SHP77 treated with DMSO at 0.1 percent for 48 hours (cell line): ENCODE data around the gene RASSF1.

Source experiments
- DNase-seq: peaks from one replicate; lab custom pipeline; 2025; lab: John Stamatoyannopoulos, UW

Gene RASSF1

DNA sequence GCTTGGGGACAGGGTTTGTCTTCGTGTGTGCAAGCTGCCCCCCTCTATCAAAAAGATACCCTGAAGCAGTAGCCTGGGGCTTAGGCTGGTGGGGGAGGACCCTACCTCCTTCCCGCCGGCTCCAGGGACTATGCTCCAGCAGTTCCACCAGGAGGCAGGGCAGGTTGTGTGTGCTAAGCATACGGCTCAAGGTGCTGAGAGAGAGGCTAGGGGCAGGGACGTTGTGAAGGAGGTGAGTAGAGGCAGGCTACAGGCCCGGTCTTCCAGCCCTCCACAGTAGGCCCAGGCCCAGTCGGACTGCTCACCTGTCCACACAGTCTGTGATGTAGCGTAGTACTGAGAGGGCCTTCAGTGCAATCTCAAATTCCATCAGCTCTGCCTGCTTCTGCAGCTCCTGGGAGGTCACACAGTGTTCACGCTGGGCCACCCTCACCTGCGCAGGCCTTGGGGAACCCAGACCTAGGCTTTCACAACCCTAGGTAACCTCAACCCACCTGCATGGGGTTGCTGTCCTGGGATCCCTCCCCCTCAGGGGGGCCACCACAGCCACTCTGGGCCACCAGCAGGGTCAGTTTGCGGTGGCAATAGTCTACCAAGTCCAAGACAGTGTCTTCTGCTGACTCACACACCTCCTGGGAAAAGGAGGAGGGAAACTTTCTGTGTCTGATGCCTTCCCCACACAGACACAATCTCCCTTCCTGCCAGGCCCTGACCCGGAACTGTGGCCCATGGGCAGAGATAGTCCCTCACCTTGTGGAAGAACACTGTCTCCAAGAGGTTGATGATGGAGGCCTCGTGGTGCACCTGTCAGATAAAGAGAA is 2.4 kb upstream of the RASSF1 start:
- no peak for DNase-seq

DNA sequence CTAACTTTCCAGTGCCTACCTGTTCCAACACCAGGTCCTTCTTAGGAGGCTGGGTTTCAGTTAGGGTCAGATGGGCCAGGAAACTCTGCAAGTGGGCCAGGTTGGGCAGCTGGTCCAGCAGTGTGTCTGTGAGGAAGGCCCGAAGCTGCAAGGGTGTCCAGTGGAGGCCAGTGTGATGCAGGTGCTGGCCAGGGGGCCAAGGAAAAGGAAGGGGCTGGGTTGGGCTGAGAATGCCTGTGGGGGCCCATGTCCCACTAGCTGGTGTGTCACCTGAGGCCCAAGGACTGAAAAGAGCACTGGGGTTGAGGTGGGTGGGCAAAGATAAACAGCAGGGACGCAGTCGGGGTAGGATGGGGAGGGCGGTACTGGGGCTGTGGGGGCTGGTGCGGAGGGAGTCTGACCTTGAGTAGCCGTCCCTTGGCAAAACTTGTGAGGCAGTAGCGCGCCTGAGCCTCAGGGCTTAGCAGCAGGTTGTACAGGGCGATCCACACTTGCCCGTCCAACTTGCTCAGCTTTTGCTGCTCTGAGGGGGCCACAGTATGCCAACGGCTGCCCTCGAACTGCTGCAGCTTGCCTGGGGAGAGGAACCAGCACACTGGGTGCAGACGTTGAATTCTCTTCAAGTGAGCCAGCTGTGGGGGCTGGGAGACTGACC is 1.5 kb upstream of the RASSF1 start:
- no peak for DNase-seq

DNA sequence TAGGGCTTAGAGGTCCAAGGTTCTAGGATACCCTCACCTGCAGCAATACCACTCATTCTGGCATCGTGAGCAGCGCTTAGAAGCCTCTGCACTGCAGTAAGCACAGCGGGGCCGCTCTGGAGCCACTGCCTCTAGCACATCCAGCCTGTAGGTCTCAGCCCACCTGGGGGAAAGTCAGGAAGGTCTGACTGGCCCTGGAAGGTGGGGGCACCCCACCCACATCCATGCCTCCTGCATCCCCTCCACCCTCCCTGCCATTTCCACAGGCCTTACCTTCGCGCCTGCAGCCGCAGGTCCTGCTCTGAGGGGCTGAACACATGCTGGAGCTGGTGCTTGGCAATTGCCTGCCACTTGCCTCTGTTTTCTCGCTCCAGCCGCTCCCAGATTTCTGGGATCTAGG is 901 bp upstream of the RASSF1 start:
- no peak for DNase-seq

- DNase-seq, result no peak
Observed at GRCh38 chr3:50340147-50340447, 539 bp downstream of the RASSF1 start.

DNA sequence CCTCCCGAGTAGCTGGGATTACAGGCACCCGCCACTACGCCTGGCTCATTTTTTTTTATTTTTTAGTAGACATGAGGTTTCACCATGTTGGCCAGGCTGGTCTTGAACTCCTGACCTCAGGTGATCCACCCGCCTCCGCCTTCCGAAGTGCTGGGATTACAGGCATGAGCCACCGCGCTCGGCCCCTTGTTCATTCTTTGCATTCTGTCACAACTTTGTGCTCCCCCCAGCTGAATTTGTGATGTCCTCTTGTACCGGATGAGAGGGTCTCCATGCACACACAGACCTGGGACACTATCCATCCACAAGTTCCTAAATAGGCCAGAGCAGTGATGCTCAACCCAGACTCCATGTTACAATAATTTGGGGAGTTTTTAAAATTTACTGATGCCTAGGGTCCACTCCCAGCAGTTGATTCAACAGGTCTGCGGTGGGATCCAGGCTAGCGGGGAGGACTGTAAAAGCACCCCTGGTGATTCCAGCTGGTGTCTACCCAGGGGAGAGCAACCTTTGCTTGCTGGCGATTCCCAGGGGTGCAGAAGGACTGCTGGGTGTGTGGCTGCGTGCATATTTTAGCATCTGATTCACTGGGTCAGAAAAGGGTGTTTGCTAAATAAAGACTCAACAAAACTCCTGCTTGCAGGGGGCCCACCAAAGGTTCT is 1.0 kb downstream of the RASSF1 start:
- DNase-seq, result no peak

- DNase-seq, result no peak
Observed at GRCh38 chr3:50338965-50339364, 1.7 kb downstream of the RASSF1 start.

DNA sequence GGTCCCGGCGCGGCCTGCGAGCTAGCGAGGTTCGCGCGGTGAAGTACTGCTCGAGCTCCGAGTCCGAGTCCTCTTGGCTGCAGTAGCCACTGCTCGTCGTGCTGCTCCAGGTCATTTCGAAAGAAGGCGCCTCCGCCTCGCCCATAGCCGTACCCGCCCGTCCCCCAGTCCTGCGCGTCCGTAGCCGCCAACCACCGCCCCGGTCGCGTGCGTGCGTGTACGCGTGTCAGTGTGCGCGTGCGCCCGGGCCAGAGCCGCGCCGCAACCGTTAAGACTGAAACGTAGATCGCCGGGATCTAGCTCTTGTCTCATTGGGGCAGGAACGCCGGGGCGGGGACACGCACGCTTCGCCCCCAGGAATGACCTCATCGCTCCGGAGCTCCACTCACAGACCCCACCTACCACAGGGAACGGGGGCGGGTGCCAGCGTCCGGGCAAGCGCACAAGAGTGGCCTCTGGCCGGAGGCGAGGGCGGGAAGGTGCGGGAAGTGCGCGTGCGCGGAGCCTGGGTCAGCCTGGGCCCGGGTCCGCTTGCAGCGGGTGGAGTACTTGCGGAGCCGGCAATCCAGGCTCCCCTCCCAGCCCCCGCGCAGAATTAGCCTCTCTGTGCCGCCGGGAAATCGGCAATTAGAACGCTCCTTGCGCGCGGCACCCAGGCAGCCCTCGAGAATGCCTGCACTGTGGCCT is 3.3 kb downstream of the RASSF1 start:
- DNase-seq, result peak; percentile 94

DNA sequence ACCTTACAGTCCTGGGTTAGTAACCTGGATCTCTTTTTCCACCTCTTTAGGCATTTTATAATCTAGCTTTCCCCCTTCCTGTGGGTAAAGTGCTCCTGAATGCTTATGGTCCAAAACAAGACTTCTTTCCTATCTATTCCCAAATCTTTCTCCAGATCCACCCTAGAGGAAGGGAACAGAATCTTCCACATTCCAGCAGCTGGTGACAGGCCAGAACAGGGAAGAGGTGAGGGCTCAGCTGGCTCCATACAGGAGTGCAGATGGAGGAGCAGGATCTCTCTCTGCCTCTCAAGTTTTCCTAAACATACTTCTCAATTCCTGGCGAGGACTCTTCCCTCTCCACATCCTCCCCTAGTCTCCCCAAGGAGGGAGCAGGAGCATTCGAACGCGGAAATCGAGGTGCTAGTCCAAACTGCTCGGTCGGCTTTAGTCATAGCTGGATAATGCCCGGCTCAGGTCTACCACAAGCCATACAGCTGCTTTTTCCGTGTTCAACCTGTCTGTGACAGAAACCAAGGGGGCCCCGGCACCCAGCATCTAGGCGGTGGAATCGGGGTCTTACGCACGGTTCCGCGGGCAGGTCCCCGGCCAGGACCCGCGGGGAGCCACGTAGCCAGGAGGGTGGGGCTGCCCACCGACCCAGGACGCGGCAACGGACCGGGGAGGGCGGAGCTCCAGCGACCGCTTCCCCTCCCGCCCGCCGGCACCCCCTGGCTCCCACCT is 4.0 kb downstream of the RASSF1 start:
- no peak for DNase-seq

DNA sequence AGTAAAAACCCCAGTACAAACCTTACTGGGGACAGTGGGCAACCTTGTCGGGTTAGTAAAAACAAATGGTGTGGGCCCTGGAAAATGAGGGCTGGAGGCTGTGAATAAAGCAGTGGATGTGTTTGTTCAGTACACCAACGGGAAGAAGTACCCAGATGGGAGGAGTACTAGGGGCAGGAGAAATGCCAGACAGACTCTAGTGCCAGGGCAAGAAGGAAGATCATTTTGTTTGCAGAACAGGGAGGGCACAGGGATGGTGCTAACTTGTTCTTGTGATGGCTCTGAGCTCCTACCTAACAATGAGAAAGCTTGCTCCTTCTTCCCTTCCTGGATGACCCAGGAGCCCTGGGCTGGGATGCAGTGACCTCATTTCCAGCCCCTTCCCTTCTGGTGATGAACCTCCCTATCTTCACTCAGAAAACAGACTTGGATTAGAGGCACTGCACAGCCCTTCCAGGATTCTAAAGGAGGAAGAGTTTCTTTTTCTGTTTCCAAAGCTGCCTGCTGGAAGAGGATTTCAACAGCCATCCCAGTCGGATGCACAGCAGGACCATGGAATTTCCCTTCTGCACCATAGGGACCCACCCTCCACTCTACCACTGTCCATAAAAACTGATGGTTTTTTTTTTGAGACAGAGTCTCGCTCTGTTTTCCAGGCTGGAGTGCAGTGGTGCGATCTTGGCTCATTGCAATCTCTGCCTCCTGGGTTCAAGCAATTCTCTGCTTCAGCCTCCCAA is 6.1 kb downstream of the RASSF1 start:
- no peak for DNase-seq

- no peak for DNase-seq
Observed at GRCh38 chr3:50333744-50334328, 6.8 kb downstream of the RASSF1 start.

GRCh38 chr3:50331364-50331907 is 9.2 kb downstream of the RASSF1 start:
- no peak for DNase-seq

- DNase-seq, result no peak
Observed at GRCh38 chr3:50330330-50330729, 10.3 kb downstream of the RASSF1 start.

- peak; percentile 76 for DNase-seq
Observed at GRCh38 chr3:50327943-50328691, 12.5 kb downstream of the RASSF1 start, which contains the start of gene TUSC2. Gene TUSC2 (minus strand): TSS chr3:50328223. CDS start chr3:50328099, 124 bp downstream.

GRCh38 chr3:50327129-50327528 is 13.5 kb downstream of the RASSF1 start:
- DNase-seq, result no peak

GRCh38 chr3:50326182-50326541 is 14.5 kb downstream of the RASSF1 start:
- no peak for DNase-seq

DNA sequence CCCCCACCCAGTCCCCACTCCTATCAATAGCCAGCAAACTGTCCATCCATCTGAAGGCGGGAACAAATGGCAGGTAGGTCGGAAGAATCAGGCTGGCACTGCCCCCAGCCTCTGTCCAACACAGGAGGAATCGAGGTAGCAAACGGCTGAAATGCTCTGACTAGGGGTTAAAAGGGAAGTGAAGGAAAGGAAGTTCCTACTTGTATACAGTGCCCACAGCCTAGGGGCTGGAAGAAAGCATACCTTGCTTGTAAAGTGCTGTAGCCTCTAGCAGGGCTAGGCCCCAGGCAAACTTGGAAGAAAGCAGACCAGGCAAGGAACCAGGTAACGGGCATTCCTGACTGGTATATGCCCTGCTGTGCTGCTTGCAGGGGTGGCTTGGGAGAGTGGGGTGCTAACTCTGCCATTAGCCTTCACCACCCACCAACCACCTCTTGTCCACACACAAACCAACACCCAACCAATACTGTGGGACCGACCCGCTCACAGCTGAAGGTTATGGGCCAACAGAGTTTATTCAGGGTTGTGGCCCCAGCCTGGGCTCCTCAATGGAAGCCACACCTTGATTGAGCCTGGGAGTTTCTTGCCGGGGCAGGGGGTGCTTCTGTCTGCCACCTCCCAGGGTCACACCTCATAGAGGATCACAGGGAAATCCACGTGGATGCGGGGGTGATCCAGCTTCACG is 15.0 kb downstream of the RASSF1 start:
- DNase-seq, result no peak

DNA sequence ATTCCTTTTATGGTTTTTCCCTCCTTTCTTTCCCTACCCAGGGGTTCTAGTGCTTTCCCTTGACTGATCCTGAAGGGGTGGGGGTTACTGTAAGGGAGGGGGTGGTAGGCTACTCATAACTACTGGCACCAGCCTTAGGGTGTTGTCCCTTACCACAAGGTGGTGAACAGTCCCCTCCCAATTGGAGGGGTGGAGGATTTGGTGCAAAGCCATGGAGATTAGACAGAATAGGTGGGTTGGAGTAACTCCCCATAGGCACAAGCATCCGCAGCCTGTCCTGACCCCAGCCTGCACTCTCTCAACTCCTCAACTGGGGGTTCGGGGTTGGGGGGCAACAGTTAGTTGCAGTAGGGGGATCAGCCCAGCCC is 15.5 kb downstream of the RASSF1 start:
- no peak for DNase-seq

- DNase-seq, result no peak
Observed at GRCh38 chr3:50324351-50325112, 16.1 kb downstream of the RASSF1 start.
